Adrenal gland (tissue), 12 donors: Measurements from ENCODE around the gene CDK5RAP2. TPM values are rescaled to one million over a fixed set of nuclear protein-coding genes. Genes with fewer than 3 reads are reported as not detected.

Experiments used
- DNase-seq, 7 donors: peaks; one replicate each; pipeline ENCODE4 v3.0.0-alpha.2; 2019 to 2020
- H3K27ac ChIP-seq, 5 donors: fragments of 200-600 bp; sonication (generic) in 4 of 5; 1 replicate in 3 of 5; 2 replicates in 2 of 5; pipeline versions ENCODE4 v1.5.1 to v1.8.0; 2016 to 2020; ENCODE audit warnings: mild to moderate bottlenecking in 1 of 5
- H3K27me3 ChIP-seq: fragments of 200-600 bp; 2 replicates; pipeline ENCODE4 v1.8.0; 2021
- H3K36me3 ChIP-seq, 2 donors: fragments of 200-600 bp; replicated peaks in 1 of 2; 1 replicate in 1 of 2; 2 replicates in 1 of 2; pipeline versions ENCODE4 v1.5.1 to v1.8.0; 2018 to 2022
- H3K4me1 ChIP-seq, 2 donors: fragments of 200-600 bp; replicated peaks in 1 of 2; 1 replicate in 1 of 2; 2 replicates in 1 of 2; pipeline versions ENCODE4 v1.5.1 to v1.8.0; 2018 to 2021
- H3K4me3 ChIP-seq, 4 donors: fragments of 200-600 bp; sonication (generic) in 3 of 4; one replicate each; pipeline ENCODE4 v1.5.1; 2016 to 2018
- H3K9me3 ChIP-seq, 3 donors: fragments of 200-600 bp; sonication (generic) in 1 of 3; replicated peaks in 1 of 3; 1 replicate in 2 of 3; 2 replicates in 1 of 3; pipeline versions ENCODE4 v1.5.1 to v1.8.0; 2016 to 2021
- POLR2A ChIP-seq, 2 donors: fragments of 450-650 bp; IDR thresholded peaks; one replicate each; pipeline ENCODE4 v1.6.1; 2017; ENCODE audit warnings: antibody characterized with exemption in 2 of 2, mild to moderate bottlenecking in 2 of 2, moderate library complexity in 1 of 2
- WGBS, 4 donors: extraction: QIAGEN DNeasy Blood & Tissue Kit in 2 of 4; methylation state at CpG; one replicate each; pipeline versions ENCODE4 v1.1.5 to v1.1.7; 2013 to 2017; 5-methylcytosine and 5-hydroxymethylcytosine counted together
- intact Hi-C, 2 donors: fragments of 100-400 bp; cut with DNase I; formaldehyde crosslinking; loops; one replicate each; pipeline versions ENCODE4 v1.14.1 to v1.15.0; 2022 to 2023
- polyA plus RNA-seq, 3 donors: library from polyadenylated mRNA; stranded (reverse); fragments of 200-250 nt in 2 of 3; fragments of 350-450 nt in 1 of 3; fragmentation: Illumina TruSeq in 1 of 3; extraction: RNeasy Lipid Tissue Mini Kit (QIAGEN cat#74804) in 1 of 3; gene quantifications; one replicate each; pipeline ENCODE4 v1.2.3, GENCODE V29; 2013 to 2014
- total RNA-seq, 9 donors: library from RNA; depleted of rRNA in 4 of 9; stranded (reverse); fragments of >200 nt in 4 of 9; fragments of 120-200 nt in 1 of 9; fragmentation: NEBNext Ultra II Directional in 1 of 9; extraction: Animal tissue kit (Norgen Biotek cat#: 25700) in 1 of 9; gene quantifications; one replicate each; pipeline versions ENCODE4 v1.1.0 to v1.2.4, GENCODE V29; 2013 to 2023
- TF ChIP-seq, protein P1 (sequence below), 6 experiments: fragments of 450-650 bp in 4 of 6; fragments of 200-600 bp in 2 of 6; sonication (generic) in 1 of 6; IDR thresholded peaks; 1 replicate in 5 of 6; 2 replicates in 1 of 6; pipeline versions ENCODE4 v1.5.1 to v1.8.0; 2016 to 2021; ENCODE audit warnings: antibody characterized with exemption in 6 of 6, mild to moderate bottlenecking in 2 of 6, moderate library complexity in 1 of 6
- donor health status: healthy with polysubstance abuse.
- donor health status: Bipolar disorder and iron deficiency.
- donor health status: DM: yes; HTN: yes; CAD: no.
- donor health status: DM: no; HTN: no; CAD: no.
- donor health status: DM: no; HTN: no; CAD: no.
- donor health status: DM: yes; HTN: yes; CAD: no.

The CDK5RAP2 gene
- total and polyA plus RNA-seq, 12 donors: 26.0 to 60.7 (median 41.9) TPM

DNA sequence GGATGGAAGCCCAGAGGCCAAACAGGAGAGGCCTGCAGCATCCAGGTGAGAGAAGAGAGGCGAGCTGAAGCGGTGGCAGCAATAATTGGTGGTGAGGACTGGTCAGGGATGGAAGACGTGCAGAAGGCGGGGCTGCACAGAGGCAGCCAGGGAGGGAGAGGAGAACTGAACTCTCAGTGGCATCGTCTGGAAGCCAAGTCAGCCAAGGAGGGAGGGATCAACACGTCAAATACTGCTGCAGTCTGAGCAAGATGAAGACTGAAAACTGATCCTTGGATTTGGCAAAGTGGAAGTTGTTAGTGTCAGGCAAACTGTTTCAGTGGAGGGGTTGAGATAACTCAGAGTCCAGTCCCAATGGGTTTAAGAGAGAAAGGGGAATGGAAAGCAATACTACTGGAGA, 145.4 kb downstream of the CDK5RAP2 start:
- peak in 1 of 7 donors; percentile 33 for DNase-seq
- Histone ChIP-seq H3K4me1 (peaks cover 3 to 28% of the 10 kb centered on the region in 2 donors), H3K9me3 (no peaks in the 10 kb centered on the region), H3K27ac (no peak overlapping the region), H3K27me3 (no peaks in the 10 kb centered on the region), H3K4me3 (no peak overlapping the region), H3K36me3 (peaks cover 0 to 5% of the 10 kb centered on the region in 2 donors)
- TF ChIP-seq, protein P1, sequence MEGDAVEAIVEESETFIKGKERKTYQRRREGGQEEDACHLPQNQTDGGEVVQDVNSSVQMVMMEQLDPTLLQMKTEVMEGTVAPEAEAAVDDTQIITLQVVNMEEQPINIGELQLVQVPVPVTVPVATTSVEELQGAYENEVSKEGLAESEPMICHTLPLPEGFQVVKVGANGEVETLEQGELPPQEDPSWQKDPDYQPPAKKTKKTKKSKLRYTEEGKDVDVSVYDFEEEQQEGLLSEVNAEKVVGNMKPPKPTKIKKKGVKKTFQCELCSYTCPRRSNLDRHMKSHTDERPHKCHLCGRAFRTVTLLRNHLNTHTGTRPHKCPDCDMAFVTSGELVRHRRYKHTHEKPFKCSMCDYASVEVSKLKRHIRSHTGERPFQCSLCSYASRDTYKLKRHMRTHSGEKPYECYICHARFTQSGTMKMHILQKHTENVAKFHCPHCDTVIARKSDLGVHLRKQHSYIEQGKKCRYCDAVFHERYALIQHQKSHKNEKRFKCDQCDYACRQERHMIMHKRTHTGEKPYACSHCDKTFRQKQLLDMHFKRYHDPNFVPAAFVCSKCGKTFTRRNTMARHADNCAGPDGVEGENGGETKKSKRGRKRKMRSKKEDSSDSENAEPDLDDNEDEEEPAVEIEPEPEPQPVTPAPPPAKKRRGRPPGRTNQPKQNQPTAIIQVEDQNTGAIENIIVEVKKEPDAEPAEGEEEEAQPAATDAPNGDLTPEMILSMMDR (IDR thresholded peaks at IDR 0.05): no peak
- no peak for TF ChIP-seq POLR2A (IDR thresholded peaks at IDR 0.05)
- 67 to 82% (median 74%) methylated on average over 6 of the region's 6 CpGs for WGBS, 4 donors
- intact Hi-C loops: no loop called here

DNA sequence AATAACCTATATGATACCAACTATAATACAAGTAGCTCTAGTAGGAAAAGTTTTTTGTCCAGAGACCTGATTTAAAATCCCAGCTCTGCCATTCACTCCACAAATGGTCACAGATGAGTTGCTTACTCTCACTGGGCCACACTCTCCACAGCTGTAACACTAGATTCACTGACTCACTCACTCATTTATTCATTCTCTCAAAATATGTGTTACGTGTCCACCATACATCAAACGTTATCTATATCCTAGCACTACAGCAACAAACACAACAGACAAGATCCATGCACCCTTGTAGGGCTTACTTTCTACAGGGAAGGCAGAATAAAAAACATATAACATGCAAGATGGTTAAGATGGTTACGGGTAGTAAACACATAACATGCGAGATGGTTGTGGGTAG, 146.3 kb downstream of the CDK5RAP2 start:
- no peak for TF ChIP-seq POLR2A (IDR thresholded peaks at IDR 0.05)
- TF ChIP-seq, protein P1 (IDR thresholded peaks at IDR 0.05): no peak
- 94 to 98% (median 97%) methylated on average over 4 of the region's 4 CpGs for WGBS, 4 donors
- Histone ChIP-seq H3K36me3 (no peaks in the 10 kb centered on the region), H3K9me3 (no peaks in the 10 kb centered on the region), H3K4me1 (peaks cover 3 to 28% of the 10 kb centered on the region in 2 donors), H3K27me3 (no peaks in the 10 kb centered on the region), H3K4me3 (no peak overlapping the region), H3K27ac (no peak overlapping the region)
- no peak for DNase-seq
- intact Hi-C loops: no loop called here

DNA sequence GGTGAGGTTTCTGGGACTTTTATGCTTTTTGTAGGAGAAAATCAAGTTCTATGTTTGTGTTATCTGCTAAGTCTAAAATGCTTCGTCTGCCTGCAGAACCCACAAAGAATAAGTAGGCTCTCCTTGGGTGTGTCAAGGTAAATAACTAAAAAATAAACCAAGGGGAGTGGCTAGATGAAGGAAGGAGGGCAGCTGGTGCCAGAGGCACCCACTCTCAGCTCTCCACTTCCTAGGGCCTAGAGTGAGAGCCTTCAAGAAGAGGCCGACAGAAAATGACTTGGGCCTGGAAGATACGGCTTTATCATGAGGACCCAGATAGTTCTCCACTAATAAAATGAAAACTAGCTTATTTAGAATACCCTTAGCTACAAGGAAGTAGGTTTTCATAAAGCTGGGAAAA, 147.4 kb downstream of the CDK5RAP2 start:
- H3K27ac ChIP-seq: no peak overlapping the region
- peaks cover 0 to 18% of the 10 kb centered on the region in 2 donors for H3K4me1 ChIP-seq
- intact Hi-C loops: no loop called here
- DNase-seq: no peak
- H3K27me3 ChIP-seq: no peaks in the 10 kb centered on the region
- 98 to 100% (median 98%) methylated on average over 3 of the region's 3 CpGs for WGBS, 4 donors
- no peaks in the 10 kb centered on the region for H3K9me3 ChIP-seq
- H3K4me3 ChIP-seq: no peak overlapping the region
- no peaks in the 10 kb centered on the region for H3K36me3 ChIP-seq
- TF ChIP-seq, protein P1 (IDR thresholded peaks at IDR 0.05): no peak
- no peak for TF ChIP-seq POLR2A (IDR thresholded peaks at IDR 0.05)

DNA sequence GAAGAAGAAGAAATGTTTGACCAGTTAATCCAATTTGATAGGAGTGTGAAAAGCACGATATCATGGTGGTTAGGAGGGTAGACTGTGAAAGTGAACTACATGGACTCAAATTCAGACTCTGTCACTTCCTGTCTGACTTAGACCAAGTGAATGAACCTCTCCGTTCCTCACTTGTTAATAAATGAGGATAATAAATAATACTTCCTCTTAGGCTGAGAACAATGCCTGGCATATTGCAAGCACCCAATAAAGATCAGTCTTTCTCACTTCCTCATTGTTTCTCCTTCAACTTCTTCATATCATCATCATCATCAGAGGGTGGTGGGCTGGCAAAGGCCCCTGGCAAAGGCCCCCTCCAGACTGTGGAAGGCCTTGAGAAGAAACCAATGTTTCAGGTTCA, 148.7 kb downstream of the CDK5RAP2 start:
- DNase-seq: no peak
- Histone ChIP-seq H3K36me3 (no peaks in the 10 kb centered on the region), H3K27ac (no peak overlapping the region), H3K9me3 (no peaks in the 10 kb centered on the region), H3K4me1 (peaks cover 0 to 7% of the 10 kb centered on the region in 2 donors), H3K4me3 (no peak overlapping the region), H3K27me3 (no peaks in the 10 kb centered on the region)
- 62 to 76% (median 74%) methylated on average over 2 of the region's 2 CpGs for WGBS, 4 donors
- TF ChIP-seq POLR2A (IDR thresholded peaks at IDR 0.05): no peak
- TF ChIP-seq, protein P1 (IDR thresholded peaks at IDR 0.05): no peak
- intact Hi-C loops: no loop called here
